Measurements from ENCODE around the gene VAT1L. TPM values are rescaled to one million over a fixed set of nuclear protein-coding genes. Genes with fewer than 3 reads are reported as not detected.
"Not testable (repeated sequence)": the region's sequence is repeated elsewhere in the genome, so short reads cannot be mapped to it uniquely, and the experiment has no call there.

The VAT1L gene
- total and polyA plus RNA-seq, 2 experiments from 2014 or later, result 11.0 to 24.4 TPM

- no peak for TF ChIP-seq CTCF (conservative IDR thresholded peaks at IDR 0.05; ENCODE audit: low read depth in 2 of 2)
- TF ChIP-seq CREB1 (CRISPR knock-in tag; IDR thresholded peaks at IDR 0.05; ENCODE audit: low read depth), result no peak
These were observed 203.3 kb downstream of the VAT1L start (continued) for GRCh38 chr16:77991701-77992100.

GRCh38 chr16:77992381-77992780, 204.0 kb downstream of the VAT1L start:
- Mint-ChIP-seq H3K9me3 (peaks cover 72% of the 10 kb centered on the region), H3K4me1 (peaks cover 30% of the 10 kb centered on the region), H3K36me3 (ENCODE audit: low read depth) (peaks cover 63% of the 10 kb centered on the region)
- H3K4me3 ChIP-seq; H3K27me3 Mint-ChIP-seq (ENCODE audit: insufficient read depth, low read depth, poor library complexity); H4K20me1 ChIP-seq (replicated peaks; ENCODE audit: insufficient read depth); H3K4me2 ChIP-seq; H3K9me2 ChIP-seq (ENCODE audit: insufficient read depth); H2AFZ ChIP-seq; H3K36me3 ChIP-seq (ENCODE audit: insufficient read depth); H3K79me2 ChIP-seq (replicated peaks; ENCODE audit: insufficient read depth); H3F3A ChIP-seq (replicated peaks; ENCODE audit: low read depth); H3K27me3 ChIP-seq (ENCODE audit: insufficient read depth); H3K27ac Mint-ChIP-seq; H3K4me3 Mint-ChIP-seq: not testable (repeated sequence)
- H3K4me1 ChIP-seq (ENCODE audit: insufficient read depth), result peaks cover 17% of the 10 kb centered on the region
- DNase-seq (ENCODE audit: low spot score), result peak; percentile 77
- peak; percentile 81 for ATAC-seq
- H3K27ac ChIP-seq (ENCODE audit: low read depth), result peak overlapping the region; percentile 76
- TF ChIP-seq NANOG (IDR thresholded peaks at IDR 0.05; ENCODE audit: borderline replicate concordance) (peak; percentile 95), ZNF462 (CRISPR knock-in tag; IDR thresholded peaks at IDR 0.05) (peak; percentile 71; the same call in 1 of the 2 replicates), CREB1 (CRISPR knock-in tag; IDR thresholded peaks at IDR 0.05; ENCODE audit: low read depth) (0 out of 2 replicates have a peak, but pooled peaks have one; percentile 29)

Data from GM23338 (cell line).